WERI-Rb-1 (cell line): Measurements from ENCODE around the gene FRMD4A.

Source experiments
- DNase-seq: peaks from one replicate; pipeline ENCODE4 v3.0.0-alpha.2; 2020
- H3K27ac ChIP-seq: fragments of 250-450 bp; sonication (Bioruptor Pico); 2 replicates; pipeline ENCODE4 v1.5.1; 2020; ENCODE audit warnings: mild to moderate bottlenecking, moderate library complexity
- H3K27me3 ChIP-seq: fragments of 250-450 bp; sonication (Bioruptor Pico); 2 replicates; pipeline ENCODE4 v1.5.1; 2021; ENCODE audit warnings: mild to moderate bottlenecking, low read depth, moderate library complexity; ENCODE audit not compliant: insufficient read depth, severe bottlenecking
- H3K36me3 ChIP-seq: fragments of 250-450 bp; sonication (Bioruptor Pico); 2 replicates; pipeline ENCODE4 v1.5.1; 2020; ENCODE audit warnings: mild to moderate bottlenecking, moderate library complexity
- H3K4me3 ChIP-seq: 2 replicates; pipeline ENCODE4 v1.5.1; 2011; ENCODE audit warnings: low read depth, mild to moderate bottlenecking, control low read depth, low read length
- H3K9me3 ChIP-seq: fragments of 250-450 bp; sonication (Bioruptor Pico); 2 replicates; pipeline ENCODE4 v1.5.1; 2021; ENCODE audit warnings: mild to moderate bottlenecking, moderate library complexity; ENCODE audit not compliant: severe bottlenecking
- CTCF ChIP-seq: IDR thresholded peaks from 2 replicates; pipeline ENCODE4 v1.5.1; 2011; ENCODE audit warnings: low read depth, mild to moderate bottlenecking, control low read depth, inconsistent platforms, low read length

Gene FRMD4A

GRCh38 chr10:14180911-14181566 lies 149.7 kb downstream of the FRMD4A start:
- Histone ChIP-seq H3K27me3 (no peaks in the 10 kb centered on the region), H3K4me3 (no peak overlapping the region)
- TF ChIP-seq CTCF, result no peak

GRCh38 chr10:14179251-14179650 lies 151.5 kb downstream of the FRMD4A start:
- DNase-seq, result no peak
- H3K27ac ChIP-seq, result no peak overlapping the region
- H3K4me3 ChIP-seq, result no peak overlapping the region
- no peak for TF ChIP-seq CTCF
- no peaks in the 10 kb centered on the region for H3K36me3 ChIP-seq
- H3K27me3 ChIP-seq, result no peaks in the 10 kb centered on the region
- H3K9me3 ChIP-seq, result no peaks in the 10 kb centered on the region

More at GRCh38 chr10:14180911-14181566, 149.7 kb downstream of the FRMD4A start:
- no peaks in the 10 kb centered on the region for H3K9me3 ChIP-seq
- no peak for DNase-seq
- H3K36me3 ChIP-seq, result no peaks in the 10 kb centered on the region
- H3K27ac ChIP-seq, result no peak overlapping the region

GRCh38 chr10:14173706-14174594 lies 156.8 kb downstream of the FRMD4A start:
- peak overlapping the region; percentile 68 for H3K27ac ChIP-seq
- H3K4me3 ChIP-seq, result peak overlapping the region; percentile 62
- H3K36me3 ChIP-seq, result no peaks in the 10 kb centered on the region
- H3K9me3 ChIP-seq, result no peaks in the 10 kb centered on the region
- no peak for TF ChIP-seq CTCF
- peak; percentile 33 for DNase-seq
- no peaks in the 10 kb centered on the region for H3K27me3 ChIP-seq

- Histone ChIP-seq H3K27ac (peak overlapping the region; percentile 68), H3K27me3 (no peaks in the 10 kb centered on the region), H3K4me3 (peak overlapping the region; percentile 62), H3K36me3 (no peaks in the 10 kb centered on the region), H3K9me3 (no peaks in the 10 kb centered on the region)
- DNase-seq, result no peak
- TF ChIP-seq CTCF, result no peak
Measured at GRCh38 chr10:14173391-14173705, 157.4 kb downstream of the FRMD4A start.

- Histone ChIP-seq H3K27me3 (no peaks in the 10 kb centered on the region), H3K36me3 (no peaks in the 10 kb centered on the region), H3K4me3 (peak overlapping the region; percentile 62), H3K9me3 (no peaks in the 10 kb centered on the region), H3K27ac (no peak overlapping the region)
- TF ChIP-seq CTCF, result no peak
- peak; percentile 18 for DNase-seq
Measured at GRCh38 chr10:14172336-14172950, 158.3 kb downstream of the FRMD4A start.
